T-helper 1 cell treated with Interleukin-12 subunit alpha and Interleukin-12 subunit beta and Interleukin-4 antibody, amounts not matched to agents 30 ng/mL and 1 ng/mL, for 36 hours (primary cell): ENCODE measurements around the gene QPCT. TPM values are rescaled to one million over a fixed set of nuclear protein-coding genes. Genes with fewer than 3 reads are reported as not detected.
"Not testable (repeated sequence)": the region's sequence is repeated elsewhere in the genome, so short reads cannot be mapped to it uniquely, and the experiment has no call there.

ENCODE experiments used
- intact Hi-C: fragments of 100-400 bp; cut with micrococcal nuclease; formaldehyde crosslinking; loops from one replicate; pipeline ENCODE4 v1.15.1; 2024
- total RNA-seq: library from RNA; stranded (reverse); gene quantifications from 2 replicates; pipeline ENCODE4 v1.2.3, GENCODE V29; 2022

The QPCT gene
- total RNA-seq, 1 donor from 2014 or later = 0.54 TPM

- intact Hi-C loops = no loop called here
These were observed 12.6 kb downstream of the QPCT start for GRCh38 chr2:37357069-37357468.

- intact Hi-C loops = no loop called here
These were observed 13.1 kb downstream of the QPCT start for GRCh38 chr2:37357530-37357929.

GRCh38 chr2:37358466-37358865, 14.0 kb downstream of the QPCT start:
- intact Hi-C loops = no loop called here

GRCh38 chr2:37361216-37361815, 16.9 kb downstream of the QPCT start:
- intact Hi-C loops = no loop called here

- intact Hi-C loops = no loop called here
These were observed 17.7 kb downstream of the QPCT start for GRCh38 chr2:37361994-37362698.

GRCh38 chr2:37364351-37364750, 19.9 kb downstream of the QPCT start:
- intact Hi-C loops = no loop called here

GRCh38 chr2:37365669-37366068, 21.2 kb downstream of the QPCT start:
- intact Hi-C loops = no loop called here

GRCh38 chr2:37366773-37367172, 22.3 kb downstream of the QPCT start:
- intact Hi-C loops = no loop called here

- intact Hi-C loops = no loop called here
These were observed 22.9 kb downstream of the QPCT start for GRCh38 chr2:37367310-37367709.

GRCh38 chr2:37367984-37368383, 23.6 kb downstream of the QPCT start:
- intact Hi-C loops = loop anchor here (1.0 kb wide), 1 partner anchor 8 kb away; no protein-coding TSS in a partner anchor

GRCh38 chr2:37370666-37371065, 26.2 kb downstream of the QPCT start:
- intact Hi-C loops = loop anchor here (10.0 kb wide), 1 partner anchor 1126 kb away; no protein-coding TSS in a partner anchor

GRCh38 chr2:37372000-37372399, 27.6 kb downstream of the QPCT start:
- intact Hi-C loops = loop anchor here (10.0 kb wide), 1 partner anchor 1127 kb away; no protein-coding TSS in a partner anchor

GRCh38 chr2:37375741-37376288, 31.4 kb downstream of the QPCT start:
- intact Hi-C loops = loop anchor here (1.0 to 10.0 kb wide), 8 partner anchors 8 to 1131 kb away; partner anchors contain the start of genes CEBPZ, NDUFAF7, PRKD3 and STRN

GRCh38 chr2:37376421-37377186, 32.2 kb downstream of the QPCT start:
- intact Hi-C loops = loop anchor here (1.0 to 10.0 kb wide), 8 partner anchors 8 to 1132 kb away; partner anchors contain the start of genes CEBPZ, NDUFAF7, PRKD3 and STRN

GRCh38 chr2:37377187-37377532, 32.7 kb downstream of the QPCT start:
- intact Hi-C loops = loop anchor here (2.0 to 10.0 kb wide), 5 partner anchors 52 to 1132 kb away; partner anchors contain the start of genes CEBPZ, NDUFAF7 and PRKD3

- intact Hi-C loops = loop anchor here (5.0 to 10.0 kb wide), 3 partner anchors 209 to 1134 kb away; no protein-coding TSS in a partner anchor
These were observed 34.0 kb downstream of the QPCT start for GRCh38 chr2:37378411-37378810.

- intact Hi-C loops = loop anchor here (5.0 to 10.0 kb wide), 3 partner anchors 207 to 1135 kb away; no protein-coding TSS in a partner anchor
These were observed 35.5 kb downstream of the QPCT start for GRCh38 chr2:37379881-37380296.

GRCh38 chr2:37380787-37381186, 36.4 kb downstream of the QPCT start:
- intact Hi-C loops = not testable (repeated sequence)

- intact Hi-C loops = not testable (repeated sequence)
These were observed 39.8 kb downstream of the QPCT start for GRCh38 chr2:37384261-37384660.

- intact Hi-C loops = no loop called here
These were observed 42.9 kb downstream of the QPCT start for GRCh38 chr2:37387148-37387835.

GRCh38 chr2:37388074-37388473, 43.6 kb downstream of the QPCT start:
- intact Hi-C loops = no loop called here
